ENCODE measurements around the gene KCTD1.
A peak's percentile ranks its signal among the peaks of the same experiment; 100 is the strongest.

KCTD1 gene

DNA sequence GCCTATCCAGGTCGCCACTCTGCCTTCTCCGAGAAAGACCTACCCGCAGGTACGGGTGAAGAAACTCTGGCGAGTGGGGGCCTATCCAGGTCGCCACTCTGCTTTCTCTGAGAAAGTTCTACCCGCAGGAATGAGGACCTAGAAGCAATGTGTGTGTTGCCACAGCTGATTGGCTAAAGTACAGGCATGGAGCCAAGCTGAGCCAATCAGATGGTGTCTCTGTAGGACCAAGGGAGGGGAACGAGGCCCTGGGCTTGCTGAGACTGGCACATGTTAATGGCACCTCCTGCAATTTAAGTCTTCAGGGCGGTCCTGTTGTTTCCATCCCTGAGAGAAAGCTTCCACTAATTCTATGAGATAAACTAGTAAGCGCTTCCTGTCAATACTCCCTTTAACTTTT lies 82.3 kb downstream of the KCTD1 start:
- no peak for DNase-seq (ENCODE audit: low read depth)
- TF ChIP-seq, protein P1, sequence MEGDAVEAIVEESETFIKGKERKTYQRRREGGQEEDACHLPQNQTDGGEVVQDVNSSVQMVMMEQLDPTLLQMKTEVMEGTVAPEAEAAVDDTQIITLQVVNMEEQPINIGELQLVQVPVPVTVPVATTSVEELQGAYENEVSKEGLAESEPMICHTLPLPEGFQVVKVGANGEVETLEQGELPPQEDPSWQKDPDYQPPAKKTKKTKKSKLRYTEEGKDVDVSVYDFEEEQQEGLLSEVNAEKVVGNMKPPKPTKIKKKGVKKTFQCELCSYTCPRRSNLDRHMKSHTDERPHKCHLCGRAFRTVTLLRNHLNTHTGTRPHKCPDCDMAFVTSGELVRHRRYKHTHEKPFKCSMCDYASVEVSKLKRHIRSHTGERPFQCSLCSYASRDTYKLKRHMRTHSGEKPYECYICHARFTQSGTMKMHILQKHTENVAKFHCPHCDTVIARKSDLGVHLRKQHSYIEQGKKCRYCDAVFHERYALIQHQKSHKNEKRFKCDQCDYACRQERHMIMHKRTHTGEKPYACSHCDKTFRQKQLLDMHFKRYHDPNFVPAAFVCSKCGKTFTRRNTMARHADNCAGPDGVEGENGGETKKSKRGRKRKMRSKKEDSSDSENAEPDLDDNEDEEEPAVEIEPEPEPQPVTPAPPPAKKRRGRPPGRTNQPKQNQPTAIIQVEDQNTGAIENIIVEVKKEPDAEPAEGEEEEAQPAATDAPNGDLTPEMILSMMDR (IDR thresholded peaks at IDR 0.05; ENCODE audit: insufficient read depth, low read depth, low read length, missing control alignments) = no peak
- no peak overlapping the region for H3K4me3 ChIP-seq (ENCODE audit: low read length)

DNA sequence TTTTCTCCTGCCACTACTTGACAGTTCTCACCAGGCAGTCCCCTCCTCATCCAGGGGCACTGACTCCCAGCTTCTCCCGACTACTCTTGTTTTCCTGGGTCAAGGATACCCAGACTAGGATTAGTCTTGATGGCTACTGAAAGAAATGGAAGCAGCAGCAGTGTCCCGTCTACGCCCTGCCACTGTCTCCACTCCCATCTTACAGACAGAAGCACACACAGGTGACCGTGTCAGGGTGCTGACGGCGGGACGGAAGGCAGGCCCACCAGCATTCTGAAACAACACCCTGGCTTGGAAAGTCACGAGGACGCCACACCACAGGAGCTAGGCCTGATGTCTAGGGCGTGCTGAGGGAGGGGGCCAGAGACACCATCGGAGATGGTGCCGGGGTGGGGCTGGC lies 82.9 kb downstream of the KCTD1 start:
- TF ChIP-seq, protein P1 (IDR thresholded peaks at IDR 0.05; ENCODE audit: insufficient read depth, low read depth, low read length, missing control alignments) = no peak
- no peak for DNase-seq (ENCODE audit: low read depth)
- no peak overlapping the region for H3K4me3 ChIP-seq (ENCODE audit: low read length)

- TF ChIP-seq, protein P1 (IDR thresholded peaks at IDR 0.05; ENCODE audit: insufficient read depth, low read depth, low read length, missing control alignments) = no peak
- no peak for DNase-seq (ENCODE audit: low read depth)
- no peak overlapping the region for H3K4me3 ChIP-seq (ENCODE audit: low read length)
Observed at GRCh38 chr18:26464128-26465011, 84.0 kb downstream of the KCTD1 start.

DNA sequence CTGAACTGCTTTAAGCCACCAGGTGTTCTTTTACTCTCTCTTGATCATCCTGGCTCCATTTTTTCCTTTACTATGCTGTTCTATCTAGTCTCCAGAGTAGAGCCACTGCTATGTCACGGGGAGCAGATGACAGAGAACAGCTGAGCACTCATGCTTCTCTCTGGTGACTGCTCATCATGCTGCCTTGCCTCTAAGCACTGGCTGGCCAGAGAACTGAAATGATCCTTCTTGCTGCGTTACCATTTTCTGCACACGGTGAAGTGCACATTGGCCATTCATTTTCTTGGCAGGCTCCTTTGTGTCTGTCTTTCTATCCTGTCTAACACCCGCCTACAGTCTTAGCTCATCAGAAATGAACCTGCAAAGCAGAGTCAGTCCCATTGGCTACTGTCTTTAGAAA lies 86.0 kb downstream of the KCTD1 start:
- TF ChIP-seq, protein P1 (IDR thresholded peaks at IDR 0.05; ENCODE audit: insufficient read depth, low read depth, low read length, missing control alignments) = no peak
- H3K4me3 ChIP-seq (ENCODE audit: low read length) = no peak overlapping the region
- no peak for DNase-seq (ENCODE audit: low read depth)

DNA sequence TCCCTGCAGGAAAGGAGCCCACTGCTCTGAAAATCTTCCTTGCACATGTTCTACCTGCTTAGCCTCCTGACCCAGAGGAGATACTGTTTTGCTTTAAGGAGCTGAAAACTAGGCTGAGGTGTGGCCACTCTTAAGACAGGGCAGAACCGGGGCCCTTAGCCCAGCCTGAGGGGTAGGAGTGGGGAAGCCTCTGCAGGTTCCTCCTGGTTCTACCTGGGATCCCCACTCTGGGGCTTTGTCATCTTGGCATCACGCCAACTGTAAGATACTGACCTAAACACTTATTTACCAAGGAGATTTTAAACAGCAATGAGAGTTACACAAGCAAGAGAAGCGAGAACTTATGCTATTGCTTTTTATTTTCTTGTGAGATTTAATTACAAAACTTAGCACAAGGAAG lies 86.9 kb downstream of the KCTD1 start:
- no peak overlapping the region for H3K4me3 ChIP-seq (ENCODE audit: low read length)
- TF ChIP-seq, protein P1 (IDR thresholded peaks at IDR 0.05; ENCODE audit: insufficient read depth, low read depth, low read length, missing control alignments) = no peak

DNA sequence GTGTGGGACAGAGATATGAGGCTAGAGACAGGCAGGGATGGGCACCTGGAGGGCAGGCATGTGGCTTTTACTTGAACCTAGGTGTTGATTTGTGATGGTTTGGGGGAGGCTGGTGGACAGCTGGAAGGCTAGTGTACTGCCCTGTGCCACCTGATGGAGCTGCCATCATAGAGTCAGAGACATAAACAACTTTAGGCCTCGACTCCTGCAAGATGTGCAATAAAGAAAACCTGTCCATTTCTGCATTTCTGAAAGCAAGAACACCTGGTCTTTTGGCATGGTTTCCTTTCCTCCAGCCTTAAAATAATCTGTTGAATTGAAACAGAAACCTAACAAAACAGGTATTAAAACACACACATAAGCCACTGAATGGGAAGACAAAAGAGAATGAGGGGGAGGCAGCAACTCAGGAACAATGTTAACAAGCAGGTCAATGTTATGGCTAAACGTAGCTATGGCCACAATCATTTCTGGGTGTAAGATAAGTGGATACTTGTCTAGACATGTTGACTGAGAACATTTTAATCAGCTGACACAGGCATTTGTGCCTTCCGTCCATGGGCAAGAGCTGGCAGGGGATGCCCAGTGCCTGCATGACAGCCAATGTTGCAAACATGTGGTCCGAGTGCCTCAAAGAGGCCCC lies 87.8 kb downstream of the KCTD1 start:
- no peak overlapping the region for H3K4me3 ChIP-seq (ENCODE audit: low read length)
- peak; percentile 89 for DNase-seq (ENCODE audit: low read depth)
- TF ChIP-seq, protein P1 (IDR thresholded peaks at IDR 0.05; ENCODE audit: insufficient read depth, low read depth, low read length, missing control alignments) = no peak

More for the DNA sequence above, 86.9 kb downstream of the KCTD1 start:
- DNase-seq (ENCODE audit: low read depth) = peak; percentile 41
